GM12864 (cell line): ENCODE data around the gene FUBP3.

Experiments
- DNase-seq: peaks from one replicate; pipeline ENCODE4 v3.0.0-alpha.2; 2011; ENCODE audit warnings: low read depth
- H3K4me3 ChIP-seq: 2 replicates; pipeline ENCODE4 v1.5.1; 2011; ENCODE audit warnings: mild to moderate bottlenecking, low read depth, low read length, control low read depth
- CTCF ChIP-seq: IDR thresholded peaks from 2 replicates; pipeline ENCODE4 v1.5.1; 2011; ENCODE audit warnings: low read depth, mild to moderate bottlenecking, moderate library complexity, low read length, control low read depth, inconsistent platforms; ENCODE audit errors: missing control alignments

The FUBP3 gene

GRCh38 chr9:130616451-130616850 is 37.1 kb downstream of the FUBP3 start:
- H3K4me3 ChIP-seq, result no peak overlapping the region
- DNase-seq, result no peak
- TF ChIP-seq CTCF, result no peak

GRCh38 chr9:130623466-130623865 is 44.1 kb downstream of the FUBP3 start:
- no peak overlapping the region for H3K4me3 ChIP-seq
- no peak for TF ChIP-seq CTCF
- DNase-seq, result no peak

- DNase-seq, result no peak
- no peak overlapping the region for H3K4me3 ChIP-seq
- TF ChIP-seq CTCF, result no peak
Measured at GRCh38 chr9:130624154-130624553, 44.8 kb downstream of the FUBP3 start.

GRCh38 chr9:130626249-130626996 is 47.0 kb downstream of the FUBP3 start:
- no peak for DNase-seq
- TF ChIP-seq CTCF, result peak; percentile 11
- no peak overlapping the region for H3K4me3 ChIP-seq

GRCh38 chr9:130627051-130627450 is 47.7 kb downstream of the FUBP3 start:
- no peak for DNase-seq
- TF ChIP-seq CTCF, result no peak
- no peak overlapping the region for H3K4me3 ChIP-seq

GRCh38 chr9:130627896-130628792 is 48.8 kb downstream of the FUBP3 start:
- TF ChIP-seq CTCF, result no peak
- no peak overlapping the region for H3K4me3 ChIP-seq
- DNase-seq, result no peak
